K562 (cell line): ENCODE results near the gene PTCH2.

Experiments
- ATF1 ChIP-seq, 2 experiments: fragments of 450-650 bp in 1 of 2; IDR thresholded peaks; 2 replicates each; pipeline ENCODE4 v1.6.1; 2016; ENCODE audit warnings: missing compliant biosample characterization in 1 of 2, missing genetic modification characterization in 1 of 2
- BACH1 ChIP-seq: fragments of 200-800 bp; sonication (Bioruptor generic); IDR thresholded peaks from 2 replicates; pipeline ENCODE4 v1.6.1; 2016; ENCODE audit warnings: missing genetic modification characterization, missing compliant biosample characterization
- FOXK2 ChIP-seq, 2 experiments: fragments of 450-650 bp; IDR thresholded peaks in 1 of 2; conservative IDR thresholded peaks in 1 of 2; 2 replicates each; pipeline ENCODE4 v1.6.1; 2016; ENCODE audit warnings: low read depth in 2 of 2, mild to moderate bottlenecking in 1 of 2
- HMGN3 ChIP-seq: IDR thresholded peaks from 2 replicates; pipeline ENCODE4 v1.6.1; 2011; ENCODE audit warnings: borderline replicate concordance, low read depth, mild to moderate bottlenecking, mixed read lengths, low read length; ENCODE audit not compliant: insufficient read length; ENCODE audit errors: extremely low read depth
- POLR2AphosphoS5 ChIP-seq: IDR thresholded peaks from 2 replicates; pipeline ENCODE4 v1.6.1; 2011; ENCODE audit warnings: mild to moderate bottlenecking, low read depth, low read length, moderate library complexity; ENCODE audit not compliant: control insufficient read depth, insufficient read depth
- SREBF1 ChIP-seq: fragments of 150-350 bp; IDR thresholded peaks from 2 replicates; pipeline ENCODE4 v1.6.1; 2014; ENCODE audit warnings: antibody characterized with exemption, low read depth, low read length, borderline replicate concordance
- TAF1 ChIP-seq: IDR thresholded peaks from 2 replicates; pipeline ENCODE4 v1.6.1; 2011; ENCODE audit warnings: mild to moderate bottlenecking, low read length, moderate library complexity; ENCODE audit not compliant: insufficient read depth, control insufficient read depth, severe bottlenecking; ENCODE audit errors: extremely low read depth
- ZNF146 ChIP-seq: IDR thresholded peaks from one replicate; pipeline ENCODE4 v1.6.1; 2018; ENCODE audit warnings: missing compliant biosample characterization; ENCODE audit not compliant: unreplicated experiment
- ZNF324 ChIP-seq: fragments of 250-450 bp; sonication (Bioruptor Pico); IDR thresholded peaks from 2 replicates; pipeline ENCODE4 v1.4.0; 2020; ENCODE audit warnings: mild to moderate bottlenecking
- TF ChIP-seq, protein P1 (sequence below), 3 experiments: IDR thresholded peaks in 2 of 3; conservative IDR thresholded peaks in 1 of 3; 2 replicates each; pipeline ENCODE4 v1.5.1; 2011 to 2012; ENCODE audit warnings: low read length in 3 of 3, mild to moderate bottlenecking in 3 of 3, control low read depth in 2 of 3, improper control_type of control experiment in 1 of 3, inconsistent platforms in 1 of 3, low read depth in 1 of 3, mixed read lengths in 1 of 3, moderate library complexity in 1 of 3; ENCODE audit not compliant: insufficient read depth in 2 of 3
- TF ChIP-seq, protein P2 (sequence below), 2 experiments: fragments of 200-800 bp in 1 of 2; sonication (Bioruptor generic) in 1 of 2; sonication (generic) in 1 of 2; formaldehyde crosslinking in 1 of 2; IDR thresholded peaks in 1 of 2; conservative IDR thresholded peaks in 1 of 2; 2 replicates each; pipeline versions ENCODE4 v1.5.0 to v1.6.1; 2016 to 2020; ENCODE audit warnings: missing compliant biosample characterization in 1 of 2, missing genetic modification characterization in 1 of 2, missing genetic modification reagents in 1 of 2
- TF ChIP-seq, protein P3 (sequence below): fragments of 450-650 bp; IDR thresholded peaks from 2 replicates; pipeline ENCODE4 v1.6.1; 2017; ENCODE audit warnings: mild to moderate bottlenecking, moderate library complexity
- TF ChIP-seq, protein P4 (sequence below): fragments of 250-450 bp; sonication (Bioruptor Pico); IDR thresholded peaks from 2 replicates; pipeline ENCODE4 v1.5.1; 2021; ENCODE audit warnings: mild to moderate bottlenecking

DNA sequence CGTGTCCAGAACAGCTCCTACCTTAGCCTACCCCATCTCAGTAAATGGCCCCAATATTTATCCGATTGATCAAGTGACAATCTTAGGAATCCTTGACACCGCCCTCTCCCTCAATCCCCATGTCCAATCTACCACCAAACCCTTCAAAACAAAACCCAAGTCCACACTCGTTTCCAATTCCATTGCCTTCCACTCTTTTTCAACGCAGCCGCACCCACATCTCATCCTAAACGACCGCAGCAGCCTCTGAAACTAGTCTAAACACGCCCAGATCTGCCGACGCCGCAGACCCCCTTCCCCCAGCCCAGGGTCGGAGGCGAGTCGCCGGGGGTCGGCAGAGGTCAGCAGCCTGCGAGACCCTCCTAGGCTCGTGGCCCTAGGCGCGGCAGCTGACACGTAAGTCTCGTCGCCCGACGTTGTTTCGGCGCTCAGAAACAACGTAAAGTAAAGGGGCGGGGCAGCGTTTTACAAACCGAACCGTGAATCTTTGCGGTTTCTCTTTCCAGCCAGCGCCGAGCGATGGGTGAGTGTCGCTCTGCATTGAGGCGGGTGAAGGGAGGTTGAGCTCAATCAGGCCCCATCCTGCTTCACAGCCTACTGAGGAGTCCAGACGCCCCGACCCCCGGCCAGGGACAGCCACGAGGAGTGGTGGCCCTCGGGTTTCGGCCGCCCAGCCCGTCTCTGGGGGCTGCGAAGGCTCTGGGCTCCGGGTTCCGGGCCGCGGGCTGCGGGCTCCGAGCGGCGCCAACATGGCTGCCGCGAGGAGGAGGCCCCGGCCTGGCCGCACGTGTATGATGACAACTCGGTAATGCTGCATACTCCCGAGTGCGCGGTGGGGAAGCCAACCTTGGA lies 67.7 kb downstream of the PTCH2 start, which contains the start of gene RPS8:
- TF ChIP-seq, protein P1, sequence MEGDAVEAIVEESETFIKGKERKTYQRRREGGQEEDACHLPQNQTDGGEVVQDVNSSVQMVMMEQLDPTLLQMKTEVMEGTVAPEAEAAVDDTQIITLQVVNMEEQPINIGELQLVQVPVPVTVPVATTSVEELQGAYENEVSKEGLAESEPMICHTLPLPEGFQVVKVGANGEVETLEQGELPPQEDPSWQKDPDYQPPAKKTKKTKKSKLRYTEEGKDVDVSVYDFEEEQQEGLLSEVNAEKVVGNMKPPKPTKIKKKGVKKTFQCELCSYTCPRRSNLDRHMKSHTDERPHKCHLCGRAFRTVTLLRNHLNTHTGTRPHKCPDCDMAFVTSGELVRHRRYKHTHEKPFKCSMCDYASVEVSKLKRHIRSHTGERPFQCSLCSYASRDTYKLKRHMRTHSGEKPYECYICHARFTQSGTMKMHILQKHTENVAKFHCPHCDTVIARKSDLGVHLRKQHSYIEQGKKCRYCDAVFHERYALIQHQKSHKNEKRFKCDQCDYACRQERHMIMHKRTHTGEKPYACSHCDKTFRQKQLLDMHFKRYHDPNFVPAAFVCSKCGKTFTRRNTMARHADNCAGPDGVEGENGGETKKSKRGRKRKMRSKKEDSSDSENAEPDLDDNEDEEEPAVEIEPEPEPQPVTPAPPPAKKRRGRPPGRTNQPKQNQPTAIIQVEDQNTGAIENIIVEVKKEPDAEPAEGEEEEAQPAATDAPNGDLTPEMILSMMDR (IDR thresholded peaks at IDR 0.05 in 2 of 3, conservative IDR thresholded peaks at IDR 0.05 in 1 of 3; ENCODE audit: insufficient read depth in 2 of 3, low read depth in 1 of 3, low read length in 3 of 3): 0 out of 6 replicates have a peak, but pooled peaks of 1 of the 3 experiments have one; percentile 2
- peak; percentile 89 to 90 for TF ChIP-seq FOXK2 (conservative IDR thresholded peaks at IDR 0.05 in 1 of 2, IDR thresholded peaks at IDR 0.05 in 1 of 2; ENCODE audit: low read depth in 2 of 2)
- TF ChIP-seq, protein P2, sequence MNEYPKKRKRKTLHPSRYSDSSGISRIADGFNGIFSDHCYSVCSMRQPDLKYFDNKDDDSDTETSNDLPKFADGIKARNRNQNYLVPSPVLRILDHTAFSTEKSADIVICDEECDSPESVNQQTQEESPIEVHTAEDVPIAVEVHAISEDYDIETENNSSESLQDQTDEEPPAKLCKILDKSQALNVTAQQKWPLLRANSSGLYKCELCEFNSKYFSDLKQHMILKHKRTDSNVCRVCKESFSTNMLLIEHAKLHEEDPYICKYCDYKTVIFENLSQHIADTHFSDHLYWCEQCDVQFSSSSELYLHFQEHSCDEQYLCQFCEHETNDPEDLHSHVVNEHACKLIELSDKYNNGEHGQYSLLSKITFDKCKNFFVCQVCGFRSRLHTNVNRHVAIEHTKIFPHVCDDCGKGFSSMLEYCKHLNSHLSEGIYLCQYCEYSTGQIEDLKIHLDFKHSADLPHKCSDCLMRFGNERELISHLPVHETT (CRISPR knock-in tag; conservative IDR thresholded peaks at IDR 0.05 in 1 of 2, IDR thresholded peaks at IDR 0.05 in 1 of 2): no peak; a peak in 2 of 4 replicates
- 0 out of 2 replicates have a peak, but pooled peaks have one; percentile 4 for TF ChIP-seq ZNF324
- peak; percentile 80 for TF ChIP-seq HMGN3
- TF ChIP-seq, protein P3, sequence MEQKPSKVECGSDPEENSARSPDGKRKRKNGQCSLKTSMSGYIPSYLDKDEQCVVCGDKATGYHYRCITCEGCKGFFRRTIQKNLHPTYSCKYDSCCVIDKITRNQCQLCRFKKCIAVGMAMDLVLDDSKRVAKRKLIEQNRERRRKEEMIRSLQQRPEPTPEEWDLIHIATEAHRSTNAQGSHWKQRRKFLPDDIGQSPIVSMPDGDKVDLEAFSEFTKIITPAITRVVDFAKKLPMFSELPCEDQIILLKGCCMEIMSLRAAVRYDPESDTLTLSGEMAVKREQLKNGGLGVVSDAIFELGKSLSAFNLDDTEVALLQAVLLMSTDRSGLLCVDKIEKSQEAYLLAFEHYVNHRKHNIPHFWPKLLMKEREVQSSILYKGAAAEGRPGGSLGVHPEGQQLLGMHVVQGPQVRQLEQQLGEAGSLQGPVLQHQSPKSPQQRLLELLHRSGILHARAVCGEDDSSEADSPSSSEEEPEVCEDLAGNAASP: no peak
- peak; percentile 98 for TF ChIP-seq ATF1 (CRISPR knock-in tag; IDR thresholded peaks at IDR 0.05)
- TF ChIP-seq ATF1 (tag; IDR thresholded peaks at IDR 0.05): peak; percentile 100
- TF ChIP-seq BACH1 (tag): peak; percentile 88
- TF ChIP-seq TAF1: peak; percentile 99
- peak; percentile 99 for TF ChIP-seq POLR2AphosphoS5
- TF ChIP-seq SREBF1: 0 out of 2 replicates have a peak, but pooled peaks have one; percentile 40
- TF ChIP-seq, protein P4, sequence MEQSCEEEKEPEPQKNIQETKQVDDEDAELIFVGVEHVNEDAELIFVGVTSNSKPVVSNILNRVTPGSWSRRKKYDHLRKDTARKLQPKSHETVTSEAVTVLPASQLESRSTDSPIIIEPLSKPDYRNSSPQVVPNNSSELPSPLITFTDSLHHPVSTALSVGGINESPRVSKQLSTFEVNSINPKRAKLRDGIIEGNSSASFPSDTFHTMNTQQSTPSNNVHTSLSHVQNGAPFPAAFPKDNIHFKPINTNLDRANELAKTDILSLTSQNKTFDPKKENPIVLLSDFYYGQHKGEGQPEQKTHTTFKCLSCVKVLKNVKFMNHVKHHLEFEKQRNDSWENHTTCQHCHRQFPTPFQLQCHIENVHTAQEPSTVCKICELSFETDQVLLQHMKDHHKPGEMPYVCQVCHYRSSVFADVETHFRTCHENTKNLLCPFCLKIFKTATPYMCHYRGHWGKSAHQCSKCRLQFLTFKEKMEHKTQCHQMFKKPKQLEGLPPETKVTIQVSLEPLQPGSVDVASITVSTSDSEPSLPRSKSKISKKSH (CRISPR knock-in tag): no peak
- no peak for TF ChIP-seq ZNF146 (CRISPR knock-in tag)
